Stimulated activated naive CD8-positive, alpha-beta T cell treated with anti-CD3 and anti-CD28 coated beads, Interleukin-15, amount 100 ng/mL, for 72 hours (primary cell): ENCODE measurements around the gene MIGA1.

ENCODE experiments used
- ATAC-seq: fragments of 150-1000 bp; cut with Tn5 transposase; 2 replicates; pipeline ENCODE4 v1.10.0; 2021; ENCODE audit warnings: mild to moderate bottlenecking, moderate library complexity
- DNase-seq, 2 donors: peaks; one replicate each; pipeline ENCODE4 v3.0.0; 2021 to 2022
- H3K27ac Mint-ChIP-seq, 2 donors: one replicate each; pipeline ENCODE4 v1.8.0; 2022; ENCODE audit warnings: mild to moderate bottlenecking in 2 of 2, mixed read lengths in 2 of 2, moderate library complexity in 2 of 2
- H3K27me3 Mint-ChIP-seq: one replicate; pipeline ENCODE4 v1.8.0; 2022; ENCODE audit warnings: mixed read lengths
- H3K4me1 Mint-ChIP-seq: one replicate; pipeline ENCODE4 v1.8.0; 2022; ENCODE audit warnings: mild to moderate bottlenecking, mixed read lengths
- H3K4me3 Mint-ChIP-seq, 2 donors: one replicate each; pipeline ENCODE4 v1.8.0; 2022; ENCODE audit warnings: mild to moderate bottlenecking in 2 of 2, mixed read lengths in 2 of 2, moderate library complexity in 1 of 2
- H3K9me3 Mint-ChIP-seq, 2 donors: one replicate each; pipeline ENCODE4 v1.8.0; 2022; ENCODE audit warnings: mixed read lengths in 2 of 2

The MIGA1 gene

DNA sequence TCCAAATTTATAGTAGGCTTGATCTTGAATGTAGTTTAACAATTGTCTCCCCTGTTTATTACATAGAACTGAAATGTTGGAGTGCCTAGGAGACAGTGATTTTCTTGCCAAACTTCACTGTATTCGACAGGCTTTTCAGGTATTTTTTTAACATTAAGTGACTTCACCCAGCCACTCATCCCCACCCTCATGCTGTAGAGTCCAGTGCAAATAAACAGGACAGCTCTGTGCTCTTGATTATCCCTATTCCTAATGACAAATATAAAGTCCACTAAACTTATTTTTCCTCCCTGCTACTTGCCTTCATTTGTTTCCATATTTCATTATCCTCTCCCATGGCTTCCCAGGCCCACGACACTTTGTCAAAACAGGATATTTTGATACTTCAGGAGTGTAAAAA lies 79.8 kb downstream of the MIGA1 start:
- Mint-ChIP-seq H3K27ac (no peak overlapping the region), H3K27me3 (no peaks in the 10 kb centered on the region), H3K9me3 (peaks cover 20 to 27% of the 10 kb centered on the region in 2 donors), H3K4me1 (peaks cover 10% of the 10 kb centered on the region), H3K4me3 (no peak overlapping the region)
- ATAC-seq (no peak), DNase-seq (no peak)

DNA sequence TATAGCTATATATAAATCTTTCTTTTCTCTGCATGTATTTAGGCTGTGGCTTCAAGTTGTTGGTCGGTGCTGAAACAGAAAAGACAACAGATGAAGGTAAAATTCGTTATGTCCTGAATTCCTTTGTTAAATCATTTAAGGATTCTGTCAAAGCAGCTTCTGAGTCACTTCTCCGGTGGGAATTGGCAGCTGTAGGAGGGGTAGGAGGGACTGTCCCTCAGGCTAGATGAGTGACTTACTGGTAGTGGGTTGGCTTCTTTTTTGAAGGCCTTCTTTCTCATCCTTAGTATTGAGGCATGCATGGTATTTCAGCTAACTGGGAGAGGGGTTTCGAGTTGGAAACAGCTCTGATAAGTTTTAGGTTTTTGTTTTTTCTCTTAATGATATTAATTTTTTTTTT lies 86.8 kb downstream of the MIGA1 start:
- Mint-ChIP-seq H3K4me1 (no peaks in the 10 kb centered on the region), H3K9me3 (no peaks in the 10 kb centered on the region), H3K27me3 (no peaks in the 10 kb centered on the region), H3K4me3 (no peak overlapping the region), H3K27ac (no peak overlapping the region)
- no peak for ATAC-seq
- no peak for DNase-seq

DNA sequence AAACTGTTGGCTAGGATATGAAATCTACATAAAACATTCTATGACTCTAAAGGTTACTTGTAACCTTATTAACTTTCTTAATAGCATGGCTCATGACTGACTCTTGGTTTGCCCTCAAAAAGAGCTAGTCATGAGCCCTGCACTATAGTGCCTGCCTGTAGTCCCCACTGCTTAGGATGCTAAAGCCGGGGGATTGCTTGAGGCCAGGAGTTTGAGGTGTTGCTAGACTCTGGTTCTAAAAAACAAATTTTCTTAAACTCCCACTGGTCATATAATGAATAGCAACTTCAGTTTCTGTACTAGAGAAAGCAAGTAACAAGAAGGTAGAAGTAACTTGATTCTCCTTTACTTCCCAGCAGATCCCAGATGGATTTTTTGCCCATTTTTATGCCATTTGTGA lies 93.2 kb downstream of the MIGA1 start:
- Mint-ChIP-seq H3K4me3 (no peak overlapping the region), H3K27me3 (no peaks in the 10 kb centered on the region)

DNA sequence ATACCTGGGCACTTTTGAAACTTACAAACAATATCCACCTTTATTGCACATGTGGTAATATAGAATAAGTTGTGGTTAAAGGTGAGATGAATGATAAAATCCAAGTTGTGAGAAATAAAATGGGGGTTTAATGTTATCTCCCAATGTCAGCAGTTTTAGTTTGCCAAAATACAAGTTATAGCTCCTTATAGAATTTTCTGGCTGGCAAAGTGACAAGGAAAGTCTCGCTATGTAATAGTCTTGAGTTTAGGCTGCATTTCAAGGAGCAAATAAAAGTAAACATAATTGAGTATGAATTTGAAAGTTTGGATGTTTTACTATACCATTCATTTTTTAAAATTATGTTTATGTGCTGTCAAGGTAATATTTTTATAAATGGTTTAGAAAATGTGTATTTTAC lies 94.0 kb downstream of the MIGA1 start:
- Mint-ChIP-seq H3K9me3 (no peaks in the 10 kb centered on the region), H3K4me3 (no peak overlapping the region), H3K27ac (no peak overlapping the region), H3K27me3 (no peaks in the 10 kb centered on the region), H3K4me1 (no peaks in the 10 kb centered on the region)
- DNase-seq (no peak), ATAC-seq (no peak)

More for the DNA sequence above, 93.2 kb downstream of the MIGA1 start:
- Mint-ChIP-seq H3K9me3 (no peaks in the 10 kb centered on the region), H3K27ac (no peak overlapping the region), H3K4me1 (no peaks in the 10 kb centered on the region)
- peak; percentile 35 for ATAC-seq
- no peak for DNase-seq

DNA sequence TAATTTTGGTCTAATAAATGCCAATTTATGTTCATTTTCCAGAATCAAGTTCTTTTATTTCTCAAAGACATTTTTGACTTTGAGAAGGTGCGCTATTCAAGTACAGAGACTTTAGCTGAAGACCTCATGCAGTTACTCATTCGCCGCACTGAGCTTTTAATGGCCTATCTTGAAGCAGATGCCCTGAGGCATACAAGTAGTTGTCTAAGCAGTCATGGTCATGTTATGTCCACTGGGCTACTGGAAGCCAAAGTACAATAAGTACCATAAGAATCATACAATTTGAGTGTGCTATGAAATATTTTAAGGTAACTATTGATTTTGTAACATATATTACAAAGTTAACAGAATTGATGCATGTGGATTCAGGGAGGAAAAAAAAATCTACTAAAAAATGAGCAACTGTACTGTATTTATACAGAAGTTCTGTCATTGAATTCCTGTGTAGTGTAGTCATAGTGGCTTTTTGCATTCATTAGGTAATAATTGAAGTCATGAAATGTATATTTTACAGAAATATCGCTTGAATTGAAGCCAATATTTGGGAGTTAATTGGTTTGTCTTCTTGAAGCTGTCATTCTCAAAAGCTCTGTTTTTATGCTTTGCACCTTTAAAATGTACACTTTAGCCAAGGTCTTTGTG lies 95.5 kb downstream of the MIGA1 start:
- no peak overlapping the region for H3K27ac Mint-ChIP-seq
- H3K9me3 Mint-ChIP-seq = no peaks in the 10 kb centered on the region
- H3K27me3 Mint-ChIP-seq = no peaks in the 10 kb centered on the region
- DNase-seq (no peak), ATAC-seq (no peak)
- H3K4me3 Mint-ChIP-seq = no peak overlapping the region
- no peaks in the 10 kb centered on the region for H3K4me1 Mint-ChIP-seq

DNA sequence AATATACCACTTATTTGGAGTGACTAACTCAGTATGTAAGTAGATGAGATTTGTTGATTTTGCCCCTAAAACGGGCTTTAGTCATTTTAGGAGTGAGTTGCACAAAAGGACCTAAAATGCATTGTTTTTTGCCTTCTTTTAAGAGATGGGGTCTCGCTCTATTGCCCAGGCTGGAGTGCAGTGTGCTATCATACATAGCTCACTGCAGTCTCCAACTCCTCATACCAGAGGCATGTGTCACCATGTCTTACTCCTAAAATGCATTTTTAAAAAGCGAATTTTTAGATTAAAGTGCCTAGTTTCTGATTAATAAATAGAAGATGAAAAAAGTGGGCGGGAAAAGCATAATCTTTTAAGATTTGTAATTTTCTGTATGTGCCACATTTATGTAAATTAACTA lies 97.4 kb downstream of the MIGA1 start:
- H3K4me3 Mint-ChIP-seq = no peak overlapping the region
- no peaks in the 10 kb centered on the region for H3K4me1 Mint-ChIP-seq
- no peak for ATAC-seq
- DNase-seq = no peak
- H3K27me3 Mint-ChIP-seq = no peaks in the 10 kb centered on the region
- H3K27ac Mint-ChIP-seq = no peak overlapping the region
- no peaks in the 10 kb centered on the region for H3K9me3 Mint-ChIP-seq

DNA sequence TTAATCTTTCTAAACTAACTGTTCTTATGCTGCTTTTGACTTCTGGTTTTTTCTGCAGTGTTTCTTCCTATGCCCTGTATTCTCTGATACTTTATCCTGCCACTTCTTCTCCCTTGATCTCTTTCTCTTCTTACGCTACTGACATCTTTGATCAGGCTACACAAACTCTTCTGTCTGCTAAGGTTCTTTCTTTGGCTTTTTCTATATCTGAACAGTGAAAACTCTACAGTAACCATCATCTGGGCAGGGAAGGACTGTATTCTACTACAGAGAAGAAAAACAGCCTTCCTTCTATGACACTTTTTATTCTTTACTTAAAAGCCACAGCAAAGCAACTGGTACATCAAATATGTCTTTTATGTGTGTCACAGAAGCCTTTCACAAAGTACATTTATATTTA lies 101.6 kb downstream of the MIGA1 start:
- H3K9me3 Mint-ChIP-seq = no peaks in the 10 kb centered on the region
- no peak overlapping the region for H3K4me3 Mint-ChIP-seq
- ATAC-seq = no peak
- H3K4me1 Mint-ChIP-seq = no peaks in the 10 kb centered on the region
- DNase-seq = no peak
- no peak overlapping the region for H3K27ac Mint-ChIP-seq
- H3K27me3 Mint-ChIP-seq = no peaks in the 10 kb centered on the region

DNA sequence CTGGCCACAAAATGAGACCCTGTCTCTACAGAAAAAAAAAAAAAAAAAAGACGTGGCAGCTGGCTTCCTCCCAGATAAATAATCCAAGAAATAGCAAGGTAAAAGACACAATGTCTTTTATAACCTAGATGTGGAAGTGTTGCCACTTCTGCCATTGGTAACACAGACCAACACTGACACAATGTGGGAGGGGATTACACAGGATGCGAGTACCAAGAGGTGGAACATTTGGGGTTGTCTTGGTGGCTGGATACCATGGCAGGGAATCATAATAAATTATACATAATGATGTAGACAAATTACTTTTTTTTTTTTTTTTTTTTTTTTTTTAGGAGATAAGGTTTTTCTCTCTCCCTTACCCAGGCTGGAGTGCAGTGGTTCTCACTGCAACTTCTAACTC lies 103.0 kb downstream of the MIGA1 start:
- ATAC-seq = peak; percentile 61
- Mint-ChIP-seq H3K4me1 (no peaks in the 10 kb centered on the region), H3K27me3 (peaks cover 11% of the 10 kb centered on the region), H3K27ac (no peak overlapping the region), H3K9me3 (no peaks in the 10 kb centered on the region), H3K4me3 (no peak overlapping the region)
- DNase-seq = no peak

DNA sequence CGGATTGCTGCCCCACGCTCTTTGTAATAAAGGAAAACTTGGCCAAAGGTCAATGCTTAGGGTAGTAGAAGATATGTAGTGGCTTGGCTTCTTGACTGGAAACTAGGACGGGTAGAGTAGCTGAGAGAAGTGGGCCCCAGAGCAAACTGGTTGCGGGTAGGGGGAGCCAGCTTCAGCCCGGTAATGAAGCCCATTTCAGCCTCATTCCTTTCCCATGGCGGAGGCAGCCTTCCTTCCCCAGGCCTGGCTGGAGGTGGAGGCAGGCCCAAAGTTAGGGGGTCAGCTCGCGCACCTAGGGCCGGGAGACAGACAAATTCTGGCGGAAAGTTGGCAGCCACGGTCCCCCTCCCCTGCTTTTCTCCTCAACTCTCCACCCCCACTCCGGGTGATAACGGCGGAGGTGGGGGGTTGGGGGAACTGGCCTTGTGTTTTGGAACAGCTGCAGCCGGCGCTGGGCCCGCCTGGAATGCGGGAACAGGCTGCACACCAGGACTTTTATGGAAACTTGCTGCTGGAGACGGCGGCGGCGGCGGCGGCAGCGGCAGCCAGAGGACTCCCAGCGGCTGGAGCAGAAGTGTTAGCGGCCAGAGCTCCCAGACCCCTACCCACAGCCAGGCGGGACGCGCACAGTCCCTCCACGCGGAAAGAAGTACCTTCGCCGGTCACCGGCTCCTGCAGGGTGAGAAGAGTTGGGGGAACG lies 108.8 kb downstream of the MIGA1 start, which contains the start of gene NEXN:
NEXN (plus strand) TSS at position 544 of the 700 bp plus-strand sequence. CDS start 27,483 bp downstream, outside the sequence.
- no peaks in the 10 kb centered on the region for H3K9me3 Mint-ChIP-seq
- peak within 1 kb of the TSS; percentile 81 to 84 for H3K4me3 Mint-ChIP-seq
- peak; percentile 7 for ATAC-seq
- H3K4me1 Mint-ChIP-seq = peaks cover 10% of the 10 kb centered on the region
- DNase-seq = no peak
- H3K27me3 Mint-ChIP-seq = peaks cover 33% of the 10 kb centered on the region
- H3K27ac Mint-ChIP-seq = peak within 1 kb of the TSS in 1 of 2 donors; percentile 22

DNA sequence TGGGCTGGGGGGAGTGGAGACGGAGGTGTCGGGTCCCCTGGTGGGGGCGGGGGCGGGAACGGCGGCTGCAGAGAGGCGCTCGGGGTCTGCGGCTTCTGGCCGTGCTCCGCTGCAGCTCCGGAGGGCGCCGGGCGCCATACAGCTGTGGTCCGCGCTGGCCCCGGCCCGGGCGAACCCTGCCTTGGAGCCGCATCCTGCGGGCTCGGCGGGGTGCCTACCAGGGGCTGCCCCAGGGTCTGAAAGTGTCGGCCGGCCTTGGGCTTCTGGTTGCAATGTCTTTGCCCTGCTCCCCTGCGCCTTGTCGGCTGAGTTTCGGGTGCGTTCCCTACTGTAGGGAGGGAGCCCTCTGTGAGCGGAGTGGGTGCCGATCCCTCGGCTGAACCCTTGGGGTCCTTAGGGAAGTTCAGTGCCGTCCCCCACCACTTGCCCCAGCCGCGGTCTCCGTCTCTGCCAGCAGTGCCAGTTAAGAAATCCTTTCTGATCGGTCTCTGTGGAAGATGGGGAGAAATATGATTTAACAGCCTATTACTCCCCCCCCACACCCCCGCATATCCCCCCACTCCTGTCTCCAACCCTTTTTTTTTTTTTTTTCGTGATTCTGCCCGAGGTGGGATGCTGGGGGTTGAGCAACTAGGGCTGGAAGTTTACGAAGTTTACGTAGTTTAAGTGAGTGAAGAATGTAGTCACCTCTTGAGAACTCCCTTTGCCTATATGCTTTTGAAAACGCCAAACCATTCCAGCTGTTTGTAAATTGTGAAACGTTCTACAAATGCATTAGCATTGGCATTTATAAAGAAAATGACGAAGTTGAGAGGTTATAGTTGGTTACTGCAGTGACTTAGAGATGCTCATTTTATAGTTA lies 109.6 kb downstream of the MIGA1 start:
- ATAC-seq (peak; percentile 93), DNase-seq (peak; percentile 46 to 47)
- H3K4me3 Mint-ChIP-seq = peak overlapping the region; percentile 81 to 84
- no peak overlapping the region for H3K27ac Mint-ChIP-seq
- peaks cover 33% of the 10 kb centered on the region for H3K27me3 Mint-ChIP-seq
- peaks cover 10% of the 10 kb centered on the region for H3K4me1 Mint-ChIP-seq
- H3K9me3 Mint-ChIP-seq = no peaks in the 10 kb centered on the region

DNA sequence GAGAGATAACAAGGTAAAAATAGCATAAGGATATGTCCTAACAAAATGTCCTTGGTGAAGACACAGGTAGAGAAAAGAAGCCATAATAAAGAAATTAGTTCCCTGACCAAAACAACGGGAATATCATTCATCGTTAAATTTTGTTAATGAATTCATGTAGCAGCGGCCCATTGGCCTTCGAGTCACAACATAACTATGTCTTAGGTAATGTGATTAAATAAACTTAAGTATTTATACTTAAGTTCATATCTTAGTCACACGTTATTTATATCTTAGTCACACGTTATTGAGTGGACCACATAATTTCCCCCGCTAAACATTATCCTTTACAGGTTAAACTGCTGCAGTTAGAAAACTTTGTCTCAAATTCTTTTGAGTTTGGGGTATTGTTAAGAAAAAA lies 110.2 kb downstream of the MIGA1 start:
- H3K27ac Mint-ChIP-seq = no peak overlapping the region
- H3K4me3 Mint-ChIP-seq = peak overlapping the region in 1 of 2 donors; percentile 84
- ATAC-seq (no peak), DNase-seq (no peak)
- H3K4me1 Mint-ChIP-seq = peaks cover 10% of the 10 kb centered on the region
- H3K9me3 Mint-ChIP-seq = no peaks in the 10 kb centered on the region
- H3K27me3 Mint-ChIP-seq = peaks cover 33% of the 10 kb centered on the region

DNA sequence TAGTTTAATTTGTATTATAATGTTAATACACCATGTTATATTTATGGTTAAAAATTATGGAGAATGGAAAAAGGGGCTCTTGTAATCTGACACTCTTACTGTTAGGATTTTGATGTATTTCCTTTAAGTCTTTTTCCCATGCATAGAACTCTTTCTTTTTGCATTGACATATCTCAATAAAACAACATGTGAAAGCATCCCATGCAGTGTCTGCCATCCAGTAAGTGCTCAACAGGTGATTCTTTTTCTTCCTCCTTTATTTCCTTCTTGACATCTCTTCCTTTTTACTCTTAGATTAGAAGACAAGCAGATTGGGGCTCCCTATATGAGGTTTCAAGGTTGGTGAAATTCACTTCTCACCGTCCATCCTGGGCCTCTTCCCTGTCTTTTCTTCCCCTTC lies 111.8 kb downstream of the MIGA1 start:
- Mint-ChIP-seq H3K27ac (no peak overlapping the region), H3K4me3 (no peak overlapping the region), H3K4me1 (peaks cover 10% of the 10 kb centered on the region), H3K9me3 (no peaks in the 10 kb centered on the region), H3K27me3 (peaks cover 33% of the 10 kb centered on the region)
- DNase-seq (no peak), ATAC-seq (no peak)

DNA sequence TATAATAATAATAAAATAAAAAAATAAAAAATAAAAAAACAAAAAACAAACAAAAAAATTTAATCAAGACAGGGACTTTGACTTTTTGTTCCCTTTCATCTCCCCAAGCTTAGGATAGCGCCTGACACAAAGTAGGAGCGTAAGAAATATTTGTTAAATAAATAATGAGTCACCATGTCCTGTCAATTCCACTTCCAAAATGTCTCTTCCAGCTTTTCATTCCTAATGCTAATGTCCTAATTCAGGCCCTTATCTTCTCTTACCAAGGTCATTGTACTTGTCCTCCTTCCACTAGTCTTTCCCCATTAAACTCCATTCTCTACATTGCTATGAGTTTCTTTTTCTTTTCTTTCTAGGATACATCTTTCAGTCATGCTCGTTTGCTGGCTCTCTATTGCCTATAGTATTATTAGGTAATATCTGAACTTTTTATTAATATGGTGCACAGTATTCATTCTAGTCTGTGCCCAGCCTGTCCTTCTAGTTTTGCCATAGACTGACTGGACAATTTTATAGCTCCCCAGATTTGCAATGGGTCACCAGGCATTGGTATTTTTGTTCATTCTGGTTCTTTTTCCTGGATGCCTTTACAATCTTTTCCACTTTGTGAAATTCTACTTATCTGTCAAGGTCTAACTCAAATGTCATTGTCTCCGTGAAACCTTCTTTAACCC lies 120.3 kb downstream of the MIGA1 start:
- DNase-seq = no peak
- H3K9me3 Mint-ChIP-seq = no peaks in the 10 kb centered on the region
- ATAC-seq = no peak
- H3K4me1 Mint-ChIP-seq = no peaks in the 10 kb centered on the region
- H3K4me3 Mint-ChIP-seq = no peak overlapping the region
- H3K27me3 Mint-ChIP-seq = no peaks in the 10 kb centered on the region
- no peak overlapping the region for H3K27ac Mint-ChIP-seq

DNA sequence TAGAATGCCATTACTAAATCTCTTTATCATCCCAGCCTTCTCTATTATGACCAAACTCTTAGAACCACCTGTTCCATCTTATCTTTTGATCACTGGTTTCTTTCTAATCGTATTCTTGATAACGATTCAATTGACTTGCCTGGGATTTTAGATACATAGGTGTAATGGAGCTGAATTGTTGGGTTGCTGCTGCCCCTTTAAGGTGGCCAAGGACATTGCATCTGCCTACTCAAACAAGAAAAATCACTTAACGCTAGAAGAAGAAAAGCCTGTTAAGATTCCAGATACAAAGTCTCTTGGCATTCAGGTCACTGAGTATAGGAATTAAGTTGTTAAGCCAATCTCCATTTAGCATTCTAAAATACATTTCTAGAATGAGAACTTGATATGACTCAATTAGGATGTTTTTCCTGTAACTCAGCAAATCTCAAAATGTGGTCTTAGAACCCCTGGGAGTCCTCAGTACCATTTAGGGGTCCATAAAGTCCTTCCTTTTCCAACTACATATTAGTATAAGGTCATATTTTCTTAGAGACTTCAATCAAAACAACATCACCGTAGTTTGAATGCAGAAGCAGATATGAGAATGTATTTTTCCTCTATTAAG lies 121.3 kb downstream of the MIGA1 start:
- Mint-ChIP-seq H3K4me3 (no peak overlapping the region), H3K27me3 (no peaks in the 10 kb centered on the region), H3K4me1 (no peaks in the 10 kb centered on the region), H3K27ac (no peak overlapping the region), H3K9me3 (no peaks in the 10 kb centered on the region)
- ATAC-seq = peak; percentile 43
- peak; percentile 9 to 19 for DNase-seq

DNA sequence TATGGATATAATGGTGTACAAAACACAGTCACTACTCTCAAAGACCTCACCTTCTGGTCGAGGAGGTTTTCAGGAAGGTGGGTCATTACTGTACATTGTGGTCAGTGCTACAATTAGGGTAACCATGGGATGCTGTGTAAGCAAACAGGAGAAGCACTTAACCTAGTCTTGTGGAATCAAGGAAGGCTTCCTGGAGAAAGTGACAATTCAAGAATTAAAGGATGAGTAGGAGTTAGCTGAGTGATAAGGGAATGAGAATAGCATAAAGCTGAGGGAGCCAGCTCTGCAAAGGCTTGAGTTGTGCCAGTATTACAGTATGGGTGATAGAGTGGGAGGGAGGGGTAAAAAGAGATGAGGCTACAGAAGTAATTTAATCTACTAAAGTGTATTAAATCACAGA lies 126.2 kb downstream of the MIGA1 start:
- Mint-ChIP-seq H3K9me3 (no peaks in the 10 kb centered on the region), H3K27ac (no peak overlapping the region), H3K4me1 (no peaks in the 10 kb centered on the region), H3K27me3 (no peaks in the 10 kb centered on the region), H3K4me3 (no peak overlapping the region)
- no peak for ATAC-seq
- DNase-seq = no peak
